Gastroesophageal sphincter (tissue), 4 donors: ENCODE results near the gene TMEM40. TPM values are rescaled to one million over a fixed set of nuclear protein-coding genes. Genes with fewer than 3 reads are reported as not detected.

ENCODE experiments used
- ATAC-seq: fragments of 150-250 bp; one replicate; pipeline ENCODE4 v1.9.1; 2016; ENCODE audit warnings: mild to moderate bottlenecking, moderate library complexity
- H3K27ac ChIP-seq, 4 donors: fragments of 200-600 bp; sonication (generic) in 3 of 4; 1 replicate in 3 of 4; 2 replicates in 1 of 4; pipeline ENCODE4 v1.5.1; 2016 to 2019
- H3K27me3 ChIP-seq: fragments of 200-600 bp; sonication (generic); one replicate; pipeline ENCODE4 v1.5.1; 2019
- H3K36me3 ChIP-seq, 2 donors: fragments of 200-600 bp; sonication (generic); one replicate each; pipeline ENCODE4 v1.5.1; 2019; ENCODE audit warnings: control low read depth in 1 of 2
- H3K4me1 ChIP-seq, 3 donors: fragments of 200-600 bp; sonication (generic); 1 replicate in 2 of 3; 2 replicates in 1 of 3; pipeline ENCODE4 v1.5.1; 2016 to 2019; ENCODE audit warnings: control low read depth in 2 of 3
- H3K4me3 ChIP-seq, 2 donors: fragments of 200-600 bp; sonication (generic); one replicate each; pipeline ENCODE4 v1.5.1; 2019; ENCODE audit warnings: mild to moderate bottlenecking in 1 of 2, moderate library complexity in 1 of 2
- H3K9me3 ChIP-seq, 3 donors: fragments of 200-600 bp; sonication (generic); one replicate each; pipeline ENCODE4 v1.5.1; 2017 to 2019; ENCODE audit warnings: control low read depth in 2 of 3
- CTCF ChIP-seq, 4 experiments: fragments of 200-600 bp in 2 of 4; fragments of 450-650 bp in 2 of 4; sonication (generic) in 1 of 4; IDR thresholded peaks; one replicate each; pipeline ENCODE4 v1.5.1; 2017 to 2019; ENCODE audit warnings: antibody characterized with exemption in 4 of 4, mild to moderate bottlenecking in 2 of 4, moderate library complexity in 2 of 4
- EP300 ChIP-seq: sonication (generic); formaldehyde crosslinking; IDR thresholded peaks from one replicate; pipeline ENCODE4 v1.6.1; 2017; ENCODE audit warnings: antibody characterized with exemption, mild to moderate bottlenecking
- POLR2A ChIP-seq, 2 donors: fragments of 450-650 bp; IDR thresholded peaks; one replicate each; pipeline ENCODE4 v1.6.1; 2017; ENCODE audit warnings: antibody characterized with exemption in 2 of 2, mild to moderate bottlenecking in 2 of 2, moderate library complexity in 1 of 2
- POLR2AphosphoS5 ChIP-seq: sonication (generic); formaldehyde crosslinking; IDR thresholded peaks from one replicate; pipeline ENCODE4 v1.6.1; 2017; ENCODE audit warnings: antibody characterized with exemption
- WGBS, 2 donors: methylation state at CpG; one replicate each; pipeline ENCODE4 v1.1.5; 2018; ENCODE audit warnings: low coverage in 1 of 2; 5-methylcytosine and 5-hydroxymethylcytosine counted together
- total RNA-seq, 4 donors: library from RNA; depleted of rRNA; stranded (reverse); fragments of >200 nt; gene quantifications; one replicate each; pipeline ENCODE4 v1.1.0, GENCODE V29; 2016

TMEM40 gene
- total RNA-seq, 4 donors from 2014 or later = 3.0 TPM; not detected in 3

- no peak for ATAC-seq
- TF ChIP-seq POLR2A (IDR thresholded peaks at IDR 0.05) = no peak
- no peak for TF ChIP-seq CTCF (IDR thresholded peaks at IDR 0.05)
- TF ChIP-seq EP300 = no peak
- TF ChIP-seq POLR2AphosphoS5 = no peak
- Histone ChIP-seq H3K4me3 (no peak overlapping the region), H3K27me3 (no peaks in the 10 kb centered on the region), H3K4me1 (no peaks in the 10 kb centered on the region), H3K27ac (no peak overlapping the region), H3K36me3 (no peaks in the 10 kb centered on the region), H3K9me3 (no peaks in the 10 kb centered on the region)
- WGBS, 2 donors = 85 to 94% methylated on average over 7 to 9 of the region's 9 CpGs
These were observed 12.2 kb upstream of the TMEM40 start for GRCh38 chr3:12771236-12771635.

- no peak for ATAC-seq
- Histone ChIP-seq H3K36me3 (no peaks in the 10 kb centered on the region), H3K27ac (no peak overlapping the region), H3K4me1 (no peaks in the 10 kb centered on the region), H3K27me3 (no peaks in the 10 kb centered on the region), H3K9me3 (no peaks in the 10 kb centered on the region), H3K4me3 (no peak overlapping the region)
- TF ChIP-seq POLR2A (IDR thresholded peaks at IDR 0.05) = no peak
- no peak for TF ChIP-seq EP300
- TF ChIP-seq CTCF (IDR thresholded peaks at IDR 0.05) = no peak
- no peak for TF ChIP-seq POLR2AphosphoS5
- WGBS, 2 donors = 76 to 84% methylated on average over 2 of the region's 2 CpGs
These were observed 10.7 kb upstream of the TMEM40 start for GRCh38 chr3:12769761-12770160.

GRCh38 chr3:12768579-12769527 lies 9.8 kb upstream of the TMEM40 start:
- Histone ChIP-seq H3K9me3 (no peaks in the 10 kb centered on the region), H3K4me1 (no peaks in the 10 kb centered on the region), H3K36me3 (no peaks in the 10 kb centered on the region), H3K27me3 (no peaks in the 10 kb centered on the region), H3K27ac (no peak overlapping the region), H3K4me3 (no peak overlapping the region)
- no CpG with 5 or more reads among the region's 54 CpGs for WGBS, 2 donors
- ATAC-seq = no peak
- TF ChIP-seq POLR2A (IDR thresholded peaks at IDR 0.05) = no peak
- no peak for TF ChIP-seq EP300
- no peak for TF ChIP-seq CTCF (IDR thresholded peaks at IDR 0.05)
- no peak for TF ChIP-seq POLR2AphosphoS5

GRCh38 chr3:12766541-12766940 lies 7.5 kb upstream of the TMEM40 start:
- Histone ChIP-seq H3K4me1 (no peaks in the 10 kb centered on the region), H3K27ac (no peak overlapping the region), H3K36me3 (no peaks in the 10 kb centered on the region), H3K27me3 (no peaks in the 10 kb centered on the region), H3K9me3 (no peaks in the 10 kb centered on the region), H3K4me3 (no peak overlapping the region)
- 68 to 88% methylated on average over 3 to 4 of the region's 6 CpGs for WGBS, 2 donors
- no peak for ATAC-seq
- TF ChIP-seq POLR2AphosphoS5 (no peak), CTCF (IDR thresholded peaks at IDR 0.05) (no peak), POLR2A (IDR thresholded peaks at IDR 0.05) (no peak), EP300 (no peak)
